RWPE2 (cell line): ENCODE measurements around the gene ARHGAP45.

Experiments
- ATAC-seq: fragments of 200-7000 bp; cut with Tn5 transposase; 3 replicates; pipeline ENCODE4 v1.9.1; 2021; ENCODE audit warnings: low read depth
- DNase-seq: peaks from one replicate; pipeline ENCODE4 v3.0.0-alpha.2; 2020; ENCODE audit warnings: low spot score
- H3K27ac ChIP-seq: fragments of 450-650 bp; 2 replicates; pipeline ENCODE4 v1.5.1; 2017; ENCODE audit warnings: mild to moderate bottlenecking; ENCODE audit not compliant: poor library complexity, severe bottlenecking
- H3K27me3 ChIP-seq: fragments of 250-450 bp; sonication (Bioruptor Pico); 2 replicates; pipeline ENCODE4 v1.5.1; 2021; ENCODE audit warnings: mild to moderate bottlenecking, moderate library complexity; ENCODE audit not compliant: insufficient read depth, poor library complexity, severe bottlenecking
- H3K36me3 ChIP-seq: fragments of 250-450 bp; sonication (Bioruptor Pico); 2 replicates; pipeline ENCODE4 v1.5.1; 2020; ENCODE audit warnings: low read depth, mild to moderate bottlenecking, moderate library complexity
- H3K4me1 ChIP-seq: fragments of 250-450 bp; sonication (Bioruptor Pico); 2 replicates; pipeline ENCODE4 v1.5.1; 2021; ENCODE audit warnings: mild to moderate bottlenecking, moderate library complexity; ENCODE audit not compliant: insufficient read depth, poor library complexity, severe bottlenecking
- H3K4me3 ChIP-seq: fragments of 250-450 bp; sonication (Bioruptor Pico); 2 replicates; pipeline ENCODE4 v1.5.1; 2021; ENCODE audit warnings: mild to moderate bottlenecking, moderate library complexity; ENCODE audit not compliant: severe bottlenecking
- H3K9me3 ChIP-seq: fragments of 250-450 bp; sonication (Bioruptor Pico); 2 replicates; pipeline ENCODE4 v1.5.1; 2021; ENCODE audit warnings: mild to moderate bottlenecking, moderate library complexity; ENCODE audit not compliant: severe bottlenecking
- CTCF ChIP-seq: fragments of 450-650 bp; IDR thresholded peaks from one replicate; pipeline ENCODE4 v1.5.1; 2017; ENCODE audit warnings: mild to moderate bottlenecking, moderate library complexity; ENCODE audit not compliant: poor library complexity, severe bottlenecking

The ARHGAP45 gene

GRCh38 chr19:1090731-1091543 is 24.0 kb downstream of the ARHGAP45 start:
- no peak overlapping the region for H3K4me3 ChIP-seq
- H3K36me3 ChIP-seq: peaks cover 46% of the 10 kb centered on the region
- no peaks in the 10 kb centered on the region for H3K27me3 ChIP-seq
- H3K9me3 ChIP-seq: no peaks in the 10 kb centered on the region
- no peak overlapping the region for H3K27ac ChIP-seq
- ATAC-seq: no peak
- peak; percentile 56 for DNase-seq
- TF ChIP-seq CTCF: no peak
- no peaks in the 10 kb centered on the region for H3K4me1 ChIP-seq

GRCh38 chr19:1091544-1092175 is 24.7 kb downstream of the ARHGAP45 start:
- Histone ChIP-seq H3K4me3 (no peak overlapping the region), H3K36me3 (peaks cover 46% of the 10 kb centered on the region), H3K9me3 (no peaks in the 10 kb centered on the region), H3K27ac (no peak overlapping the region), H3K4me1 (no peaks in the 10 kb centered on the region), H3K27me3 (no peaks in the 10 kb centered on the region)
- DNase-seq (peak; percentile 54), ATAC-seq (no peak)
- TF ChIP-seq CTCF: no peak

DNA sequence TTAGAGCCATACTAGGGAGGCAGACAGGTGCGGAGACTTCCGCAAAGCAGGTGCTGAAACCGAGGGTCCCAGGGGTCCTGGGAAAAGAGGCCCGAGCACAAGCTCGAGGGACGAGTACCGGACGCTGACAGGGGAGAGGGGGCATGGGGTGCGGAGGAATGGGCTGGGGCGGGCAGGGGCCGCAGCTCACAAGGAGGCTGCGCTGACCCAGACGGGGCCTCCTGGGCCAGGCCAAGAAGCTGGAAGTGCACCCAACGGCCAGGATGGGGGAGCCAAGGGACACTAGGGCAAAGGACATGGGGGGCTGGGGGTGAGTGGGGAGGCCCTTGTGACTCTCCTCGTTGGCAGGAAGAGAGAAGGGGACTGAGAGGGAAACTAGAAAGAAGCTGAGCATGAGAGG is 26.4 kb downstream of the ARHGAP45 start:
- Histone ChIP-seq H3K27ac (no peak overlapping the region), H3K36me3 (peaks cover 37% of the 10 kb centered on the region), H3K4me3 (no peak overlapping the region), H3K4me1 (no peaks in the 10 kb centered on the region), H3K9me3 (no peaks in the 10 kb centered on the region), H3K27me3 (no peaks in the 10 kb centered on the region)
- no peak for TF ChIP-seq CTCF
- ATAC-seq (no peak), DNase-seq (peak; percentile 42)

DNA sequence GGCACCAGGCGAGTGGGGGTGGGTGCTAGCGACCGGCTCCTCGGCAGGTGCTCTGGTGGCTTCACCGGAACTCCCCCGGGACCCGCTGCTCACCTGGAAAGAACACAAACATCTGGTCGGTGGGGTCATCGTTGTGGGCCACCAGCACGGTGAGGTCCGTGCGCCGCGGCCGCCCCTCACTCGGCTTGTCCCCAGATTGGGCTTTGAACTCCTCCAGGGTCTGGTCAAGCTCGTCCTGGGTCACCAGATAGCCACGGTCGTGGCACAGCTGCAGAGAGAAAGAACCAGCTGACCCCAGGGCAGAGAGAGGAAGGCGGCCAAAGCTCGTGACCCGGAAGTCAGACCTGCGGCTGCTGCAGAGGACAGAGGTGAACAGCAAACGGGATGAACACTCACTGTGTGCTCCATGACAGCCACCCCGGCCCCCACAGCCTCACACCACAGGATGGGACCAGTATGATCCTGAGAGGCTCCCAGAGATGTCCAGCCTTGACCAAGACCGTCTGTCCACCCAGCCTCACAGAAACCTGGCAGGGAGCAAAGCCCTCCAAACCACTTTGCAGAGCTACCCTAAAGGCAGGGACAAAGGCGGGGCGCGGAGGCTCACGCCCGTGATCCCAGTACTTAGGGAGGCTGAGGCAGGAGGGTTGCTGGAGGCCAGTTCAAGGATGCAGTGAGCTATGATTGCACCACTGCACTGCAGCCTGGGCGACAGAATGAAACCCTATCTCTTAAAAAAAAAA is 27.0 kb downstream of the ARHGAP45 start:
- ATAC-seq (no peak), DNase-seq (no peak)
- H3K36me3 ChIP-seq: peaks cover 31% of the 10 kb centered on the region
- peak overlapping the region; percentile 51 for H3K27ac ChIP-seq
- peaks cover 5% of the 10 kb centered on the region for H3K4me1 ChIP-seq
- no peaks in the 10 kb centered on the region for H3K27me3 ChIP-seq
- H3K9me3 ChIP-seq: no peaks in the 10 kb centered on the region
- peak overlapping the region; percentile 67 for H3K4me3 ChIP-seq
- no peak for TF ChIP-seq CTCF
